Measurements from ENCODE around the gene CRNKL1.
"Not testable (repeated sequence)": the region's sequence is repeated elsewhere in the genome, so short reads cannot be mapped to it uniquely, and the experiment has no call there.

The CRNKL1 gene

DNA sequence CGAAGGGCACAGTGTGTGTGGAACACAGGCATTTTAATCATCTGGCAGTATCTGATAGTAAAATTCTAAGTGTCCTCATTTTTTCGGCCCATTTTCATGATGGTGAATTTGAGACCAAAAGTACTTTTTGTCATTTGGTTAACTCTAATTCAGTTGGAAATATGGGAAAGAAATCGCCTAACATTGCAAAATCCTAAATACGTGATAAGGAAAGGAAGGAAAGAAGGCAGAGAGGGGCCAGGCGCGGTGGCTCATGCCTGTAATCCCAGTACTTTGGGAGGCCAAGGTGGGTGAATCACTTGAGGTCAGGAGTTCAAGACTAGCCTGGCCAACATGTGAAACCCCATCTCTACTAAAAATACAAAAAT, 48.3 kb downstream of the CRNKL1 start:
- not testable (repeated sequence) for DNase-seq

DNA sequence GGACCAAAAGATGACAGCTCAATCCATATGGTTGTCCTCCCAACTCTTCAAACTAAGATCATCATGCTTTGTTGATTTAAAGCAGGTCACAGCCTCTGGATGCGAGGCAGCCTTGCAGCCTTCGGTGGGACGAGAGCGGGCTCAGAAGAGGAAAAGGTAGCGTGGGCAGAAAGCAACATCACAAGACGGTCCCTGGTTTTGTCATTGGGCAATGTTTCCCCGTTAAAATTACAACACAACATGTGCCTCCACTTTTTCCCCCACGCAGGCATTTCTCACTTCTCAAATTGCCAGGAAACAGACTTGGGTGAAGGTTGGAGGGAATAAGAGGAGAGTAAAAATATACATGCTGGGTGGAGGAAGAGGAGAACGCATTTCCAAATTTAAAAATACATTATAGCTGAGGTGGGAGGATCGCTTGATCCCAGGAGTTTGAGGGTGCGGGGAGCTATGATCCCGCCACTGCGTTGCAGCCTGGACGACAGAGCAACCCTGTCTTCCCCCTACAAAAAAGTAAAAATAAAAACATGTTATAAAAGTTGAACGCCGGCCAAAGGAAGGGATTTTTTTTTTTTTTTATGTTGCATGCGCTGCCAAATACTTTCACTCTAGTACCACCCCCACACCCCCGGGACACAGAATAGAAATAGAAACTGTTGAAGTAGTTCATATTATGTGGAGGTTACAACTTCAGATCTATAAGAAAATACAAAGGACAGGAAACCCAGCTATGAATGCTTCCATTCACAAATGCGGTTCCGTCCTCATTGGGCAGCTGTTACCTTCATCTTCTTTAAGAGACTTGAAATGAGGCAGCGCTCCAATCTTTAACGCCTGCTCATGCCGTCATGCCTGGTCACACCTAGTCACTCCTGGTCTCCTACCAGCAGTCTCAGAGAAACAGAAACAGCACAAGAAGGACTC, 49.0 kb downstream of the CRNKL1 start:
- DNase-seq = peak; percentile 10

DNA sequence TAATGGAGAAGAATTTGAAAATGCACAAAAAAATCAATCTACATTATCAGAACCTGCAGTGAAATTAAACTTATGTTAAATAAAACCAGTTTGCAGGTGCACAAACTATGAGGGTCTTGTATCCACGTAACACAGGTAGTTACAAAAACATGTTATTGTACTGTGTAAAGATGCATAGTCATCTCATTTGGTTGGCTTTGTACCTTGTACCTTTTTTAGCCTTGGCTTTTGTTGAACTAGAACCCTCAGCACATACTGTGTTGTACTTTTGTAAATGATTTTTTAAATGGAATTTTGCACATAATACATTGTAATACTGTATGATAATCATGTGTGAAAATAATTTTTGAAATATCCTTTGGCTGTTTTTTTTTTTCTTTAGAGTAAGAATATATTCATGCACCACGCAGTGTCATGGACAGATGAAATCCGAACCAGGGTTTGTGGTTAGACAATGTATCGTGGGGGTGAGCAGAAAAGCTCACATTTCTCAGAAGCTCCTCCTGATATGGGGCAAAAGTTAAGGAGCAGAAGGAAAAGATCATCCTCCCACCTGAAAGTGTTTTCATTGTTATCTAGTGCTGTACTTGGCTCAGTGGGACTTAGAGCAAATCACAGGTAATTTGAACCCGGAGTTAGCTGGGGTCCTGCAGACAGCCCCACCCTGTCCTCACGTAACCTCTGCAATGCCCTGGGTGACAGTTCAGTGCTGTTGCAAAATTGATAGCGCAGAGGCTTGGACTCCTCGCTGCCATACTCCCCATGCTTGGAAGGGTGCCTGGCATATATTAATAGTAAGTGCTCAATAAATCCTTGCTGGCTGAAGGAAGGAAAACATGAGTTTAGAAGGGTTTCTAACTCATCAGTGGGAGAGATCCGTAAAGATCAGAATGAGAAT, 49.9 kb downstream of the CRNKL1 start:
- DNase-seq = no peak

DNA sequence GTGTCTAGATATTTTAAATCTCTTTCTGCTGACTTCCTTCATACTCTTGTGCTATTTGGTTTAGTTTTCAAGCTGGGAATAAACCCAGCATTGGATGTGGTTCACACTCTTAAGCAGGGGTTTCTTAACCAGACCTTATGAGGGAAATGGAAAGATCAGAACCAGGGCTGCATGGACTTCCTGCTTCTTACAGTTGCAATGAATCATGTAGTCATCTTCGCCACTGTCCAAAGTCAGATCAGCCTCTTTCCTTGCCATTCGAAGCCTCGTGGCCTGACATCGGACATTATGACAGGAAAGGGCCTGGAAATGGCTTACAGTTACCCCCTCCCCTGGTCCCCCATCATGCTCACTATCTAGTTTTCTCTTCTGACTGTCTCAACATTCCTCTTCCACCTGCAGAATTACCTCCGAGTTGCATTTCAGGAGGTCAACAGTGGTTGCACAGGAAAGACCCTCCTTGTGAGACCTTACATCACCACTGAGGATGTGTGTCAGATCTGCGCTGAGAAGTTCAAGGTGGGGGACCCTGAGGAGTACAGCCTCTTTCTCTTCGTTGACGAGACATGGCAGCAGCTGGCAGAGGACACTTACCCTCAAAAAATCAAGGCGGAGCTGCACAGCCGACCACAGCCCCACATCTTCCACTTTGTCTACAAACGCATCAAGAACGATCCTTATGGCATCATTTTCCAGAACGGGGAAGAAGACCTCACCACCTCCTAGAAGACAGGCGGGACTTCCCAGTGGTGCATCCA, 51.9 kb downstream of the CRNKL1 start:
- no peak for DNase-seq

DNA sequence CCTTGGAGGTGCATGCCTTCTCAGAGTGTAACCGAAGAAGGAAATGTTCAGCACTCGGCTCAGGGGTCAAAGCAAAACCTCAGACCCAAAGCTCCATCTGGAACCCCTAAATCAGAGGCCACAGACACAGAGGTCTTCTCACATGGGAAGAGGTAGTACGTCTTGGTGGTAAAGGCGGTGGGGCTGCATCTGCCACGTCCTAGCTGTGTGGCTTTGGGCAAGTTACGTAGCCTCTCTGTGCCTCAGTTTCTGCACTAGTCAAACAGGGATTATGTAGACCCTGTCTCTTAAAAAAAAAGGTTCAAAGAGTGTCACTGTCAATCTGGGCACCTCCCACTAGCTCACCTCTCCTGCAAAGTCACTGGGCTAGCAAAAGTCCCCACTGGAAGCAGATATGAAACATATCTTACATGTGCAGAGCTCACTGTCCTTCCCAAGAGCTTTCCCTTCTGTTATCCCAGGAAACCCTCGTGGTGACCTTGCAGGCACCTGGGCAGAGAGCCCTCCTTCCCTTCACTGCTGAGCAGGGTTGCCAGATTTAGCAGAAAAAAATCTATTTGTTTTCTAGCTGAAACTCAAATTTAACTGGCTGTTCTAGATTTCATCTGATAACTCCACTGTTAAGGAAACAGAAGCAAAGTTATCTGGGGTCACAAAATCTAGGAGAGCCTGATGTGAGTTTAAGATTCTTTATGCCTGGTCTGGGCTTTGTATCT, 53.1 kb downstream of the CRNKL1 start:
- no peak for DNase-seq

DNA sequence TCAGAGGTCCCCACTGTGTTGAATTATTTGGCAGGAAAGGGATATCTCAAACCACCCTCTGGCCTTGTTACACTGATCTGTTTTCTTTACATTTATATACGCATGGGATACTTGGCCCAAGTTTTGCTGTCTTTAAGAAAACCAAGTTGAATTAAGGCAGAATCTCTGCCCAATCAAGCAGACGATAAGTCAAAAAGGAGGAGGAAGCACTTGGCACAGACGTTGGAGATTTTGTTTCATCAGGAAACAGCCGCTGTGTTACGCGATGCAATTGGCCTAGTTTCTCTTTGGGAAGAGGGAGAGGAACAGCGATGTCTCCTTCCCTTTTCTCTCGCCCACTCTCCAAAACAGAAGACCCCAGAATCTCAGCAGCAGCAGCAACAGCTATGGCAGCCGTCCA, 55.3 kb downstream of the CRNKL1 start:
- no peak for DNase-seq

DNA sequence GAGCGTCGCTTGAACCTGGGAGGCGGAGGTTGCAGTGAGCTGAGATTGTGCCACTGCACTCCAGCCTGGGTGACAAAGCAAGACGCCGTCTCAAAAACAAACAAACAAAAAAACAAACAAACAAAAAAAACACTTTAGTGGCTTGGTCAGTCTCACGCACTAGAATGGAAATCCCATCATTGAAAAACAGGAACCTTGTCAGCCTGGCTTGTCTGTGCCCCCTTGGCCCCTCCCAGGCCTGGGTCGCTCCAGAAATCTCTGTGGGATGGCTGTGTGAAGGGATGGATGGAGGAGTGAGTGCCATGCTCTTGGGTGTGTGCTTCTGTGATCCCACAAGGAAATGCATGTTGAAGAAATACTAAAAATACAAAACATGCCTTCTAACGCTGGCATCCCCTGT, 56.0 kb downstream of the CRNKL1 start:
- no peak for DNase-seq

DNA sequence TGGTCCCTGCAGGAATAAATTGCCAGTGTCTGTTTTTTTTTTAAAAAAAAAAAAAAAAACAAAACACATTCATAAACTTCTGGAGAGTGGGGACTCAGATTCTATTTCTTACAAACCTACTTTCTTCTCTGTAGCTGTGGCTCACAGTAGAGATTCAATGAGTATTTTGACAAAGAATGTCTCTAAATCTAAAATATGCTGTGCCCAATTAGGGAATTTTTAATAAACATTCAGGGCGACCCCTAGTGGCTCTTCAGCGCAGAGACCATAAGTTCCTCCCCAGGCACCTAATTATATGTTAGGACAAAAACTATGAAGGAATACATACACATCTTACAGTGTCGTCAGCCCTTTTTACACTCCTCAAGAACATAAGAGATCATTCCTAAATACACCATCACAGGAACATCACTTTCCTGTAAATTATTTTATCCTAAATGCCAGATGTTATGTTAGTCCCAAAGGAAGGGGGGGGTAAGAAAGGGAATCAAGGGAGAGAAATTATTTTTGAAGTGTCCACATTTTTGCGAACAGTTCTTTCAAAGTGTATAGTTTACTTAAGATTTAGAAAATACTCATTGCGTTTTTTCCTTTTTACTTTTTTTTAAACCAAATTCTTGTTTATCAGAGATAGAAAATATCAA, 56.9 kb downstream of the CRNKL1 start:
- peak; percentile 49 for DNase-seq

DNA sequence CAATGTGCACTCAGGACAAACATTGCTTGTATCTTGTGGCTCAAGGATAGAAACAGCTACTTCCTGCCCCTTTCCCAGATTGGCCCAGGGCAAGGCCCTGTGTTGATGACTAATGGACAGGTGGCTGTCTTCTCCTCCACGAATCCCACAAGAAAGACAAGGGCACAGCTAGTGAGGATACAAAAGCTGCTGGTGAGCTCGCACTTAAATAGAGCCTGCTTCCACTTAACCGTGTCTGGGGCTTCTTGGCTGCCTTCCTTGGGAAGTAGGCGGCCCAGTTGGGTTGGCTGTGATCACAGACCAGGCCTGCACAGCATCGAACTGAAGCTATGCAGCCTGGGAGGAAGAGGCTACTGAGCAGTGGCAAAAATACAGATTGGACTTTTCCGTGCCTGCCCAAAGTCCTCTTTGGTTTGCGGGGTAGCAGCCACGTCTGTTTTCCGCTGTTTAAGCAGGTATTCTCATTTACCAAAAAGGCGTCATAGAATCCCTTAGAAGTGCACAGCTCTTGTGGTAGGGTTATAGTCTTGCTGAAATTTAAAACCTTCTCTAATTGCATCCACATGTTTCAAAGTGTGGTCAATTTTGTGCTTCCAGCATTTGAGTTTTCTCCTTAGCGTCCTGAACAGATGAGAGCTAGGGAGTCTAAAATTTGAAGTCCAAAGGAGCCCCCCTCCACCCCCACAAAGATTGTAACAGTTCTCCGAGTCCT, 58.2 kb downstream of the CRNKL1 start:
- DNase-seq = no peak

DNA sequence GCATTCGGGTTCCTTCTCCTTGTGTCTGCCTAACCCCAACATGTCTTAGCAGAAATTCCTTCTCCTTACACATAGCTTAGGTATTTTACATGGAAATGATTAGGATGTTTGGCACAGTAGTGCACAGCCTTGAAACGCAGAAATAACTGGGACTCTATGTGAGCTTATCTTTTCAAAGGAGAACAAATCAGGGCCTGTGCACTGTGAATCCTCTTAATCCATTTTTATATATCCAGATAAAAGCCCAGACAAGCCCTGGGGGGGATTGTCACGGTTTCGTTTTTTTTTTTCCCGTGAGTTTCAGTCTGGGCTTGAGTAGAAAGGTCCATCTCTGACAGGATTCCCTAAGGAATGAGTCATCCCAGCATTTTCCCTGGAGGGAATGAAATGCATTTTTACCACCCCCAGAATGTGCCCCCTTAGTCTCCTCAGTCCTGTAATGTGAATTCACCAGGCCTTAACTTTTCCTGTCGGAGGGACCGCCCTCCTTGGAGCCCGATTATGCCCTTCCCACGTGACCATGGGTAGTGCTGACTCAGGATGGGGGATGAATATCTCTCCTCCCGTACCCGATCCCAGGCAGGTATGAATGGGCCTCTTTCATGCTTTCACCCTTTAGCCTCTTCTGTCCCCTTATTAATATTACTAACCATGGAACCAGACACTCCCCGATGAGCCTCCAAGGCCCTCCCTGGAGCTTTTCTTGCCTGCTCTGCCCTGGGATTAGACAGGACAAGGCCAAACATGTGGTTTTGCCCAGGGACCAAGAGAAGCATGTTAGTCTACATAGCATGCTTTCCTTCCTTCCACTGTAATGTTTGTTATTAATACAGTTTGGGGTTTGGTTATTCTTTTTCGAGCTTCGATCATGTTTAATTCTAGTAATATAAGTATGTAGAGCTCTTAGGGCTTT, 59.0 kb downstream of the CRNKL1 start:
- DNase-seq = no peak

DNA sequence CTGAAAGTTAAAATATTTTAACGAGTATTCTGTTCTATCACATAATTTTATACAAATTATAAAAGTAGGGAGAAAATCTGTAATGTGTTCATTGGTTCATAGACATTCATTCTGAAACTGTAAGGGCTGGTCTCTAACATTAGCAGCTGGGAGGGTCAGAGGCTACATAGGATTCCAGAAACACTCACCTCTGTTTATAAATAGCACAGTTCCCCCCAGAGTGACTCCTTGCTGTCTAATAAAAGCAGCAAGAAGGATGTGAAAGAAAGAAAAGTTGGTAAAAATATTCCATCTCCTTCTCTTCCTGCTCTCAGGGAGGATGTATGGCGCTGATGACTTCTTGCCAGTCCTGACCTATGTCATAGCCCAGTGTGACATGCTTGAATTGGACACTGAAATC, 60.4 kb downstream of the CRNKL1 start:
- DNase-seq = no peak

DNA sequence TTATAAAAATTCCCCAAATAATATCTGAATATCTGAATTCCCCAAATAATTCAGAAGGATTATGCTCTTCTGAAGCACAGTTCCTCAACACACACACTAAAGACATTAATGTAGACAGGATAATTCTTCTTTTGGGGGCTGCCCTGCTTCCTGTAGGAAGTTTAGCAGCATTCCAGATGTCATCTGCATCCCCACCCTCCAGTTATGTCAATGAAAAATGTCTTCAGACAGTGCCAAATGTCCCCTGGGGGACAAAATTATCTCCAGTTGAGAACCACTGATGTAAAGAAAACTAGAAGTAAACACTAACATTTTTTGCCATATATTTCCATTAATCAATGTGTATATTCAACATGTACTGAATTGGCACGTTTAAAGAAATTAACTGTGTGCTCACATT, 61.0 kb downstream of the CRNKL1 start:
- no peak for DNase-seq

DNA sequence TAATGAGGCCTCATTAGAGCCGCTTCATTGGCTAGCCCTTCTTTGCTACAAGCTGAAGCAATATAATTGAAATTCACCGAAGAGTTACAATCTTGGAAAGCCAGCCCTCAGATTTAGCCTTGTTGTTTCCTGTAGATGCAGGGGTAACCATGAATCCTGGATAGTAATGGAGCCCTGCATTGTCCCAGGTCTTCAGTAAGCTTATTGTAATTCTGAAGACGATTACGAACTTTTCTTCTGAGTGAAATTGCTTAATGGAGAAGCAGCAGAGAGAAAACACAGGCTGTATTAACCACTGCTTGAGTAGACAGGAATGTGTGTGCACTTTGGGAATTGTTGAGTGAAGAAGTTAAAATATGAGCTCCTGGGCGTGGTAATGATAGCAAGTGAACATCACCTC, 61.4 kb downstream of the CRNKL1 start:
- no peak for DNase-seq

DNA sequence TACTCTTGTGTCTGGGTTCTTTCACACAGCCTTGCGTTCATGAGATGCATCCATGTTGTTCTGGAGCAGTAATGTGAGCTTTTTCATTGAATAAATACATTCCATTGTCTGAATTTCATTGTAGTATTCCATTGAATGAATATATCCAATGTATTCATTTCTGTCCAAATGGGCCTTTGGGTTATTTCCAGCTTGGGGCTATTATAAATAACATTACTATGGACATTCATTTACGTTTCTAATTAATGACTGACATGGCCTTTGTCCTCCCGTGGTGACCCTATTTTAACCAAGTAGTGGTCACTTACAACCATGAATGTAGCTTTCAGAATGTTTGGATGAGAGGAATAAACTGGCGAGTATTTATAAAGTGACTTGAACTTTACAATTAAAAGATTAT, 65.2 kb downstream of the CRNKL1 start:
- DNase-seq = no peak

DNA sequence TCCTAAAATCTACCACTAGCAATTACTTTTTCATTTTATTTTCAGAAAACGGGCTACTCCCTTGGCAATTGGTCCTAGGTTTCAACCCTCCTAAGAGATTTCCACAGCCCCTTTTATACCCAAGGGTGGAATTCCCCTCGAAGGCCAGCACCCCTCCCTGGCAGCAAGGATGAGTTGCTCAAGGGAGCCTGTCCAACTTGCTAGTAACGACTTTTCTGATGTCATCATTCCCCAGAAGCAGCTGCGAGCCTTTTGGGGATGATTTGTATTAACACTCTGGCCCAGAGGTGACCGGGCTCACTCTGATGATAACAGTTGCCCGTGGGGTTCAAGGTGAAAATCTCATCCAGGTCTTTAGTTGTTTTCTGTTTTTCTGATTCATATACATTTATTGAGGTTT, 65.8 kb downstream of the CRNKL1 start:
- DNase-seq = no peak

Measured in CD4-positive, alpha-beta T cell treated with Interleukin-21 for 1 hour (primary cell).